HG03175 (cell line): ENCODE results near the gene PFDN1.

ENCODE experiments used
- ATAC-seq: cut with Tn5 transposase; IDR thresholded peaks from one replicate; pipeline ENCODE4 v1.9.1; 2021; ENCODE audit warnings: mild to moderate bottlenecking, moderate library complexity; ENCODE audit not compliant: unreplicated experiment

PFDN1 gene

GRCh38 chr5:140299056-140299455 lies 3.8 kb downstream of the PFDN1 start:
- no peak for ATAC-seq

GRCh38 chr5:140298183-140298601 lies 4.7 kb downstream of the PFDN1 start:
- ATAC-seq, result no peak

GRCh38 chr5:140297283-140297682 lies 5.6 kb downstream of the PFDN1 start:
- no peak for ATAC-seq

- ATAC-seq, result no peak
Observed at GRCh38 chr5:140296289-140296688, 6.6 kb downstream of the PFDN1 start.

- no peak for ATAC-seq
Observed at GRCh38 chr5:140295414-140295813, 7.5 kb downstream of the PFDN1 start.

- ATAC-seq, result no peak
Observed at GRCh38 chr5:140294753-140295152, 8.1 kb downstream of the PFDN1 start.

- ATAC-seq, result no peak
Observed at GRCh38 chr5:140293849-140294100, 9.1 kb downstream of the PFDN1 start.

- no peak for ATAC-seq
Observed at GRCh38 chr5:140293091-140293848, 9.6 kb downstream of the PFDN1 start.

GRCh38 chr5:140292212-140293036 lies 10.5 kb downstream of the PFDN1 start:
- ATAC-seq, result no peak

- ATAC-seq, result no peak
Observed at GRCh38 chr5:140287801-140288521, 14.9 kb downstream of the PFDN1 start.

GRCh38 chr5:140286424-140286823 lies 16.5 kb downstream of the PFDN1 start:
- no peak for ATAC-seq

- no peak for ATAC-seq
Observed at GRCh38 chr5:140284013-140284412, 18.9 kb downstream of the PFDN1 start.

- ATAC-seq, result no peak
Observed at GRCh38 chr5:140282266-140282665, 20.6 kb downstream of the PFDN1 start.

GRCh38 chr5:140275837-140276236 lies 27.1 kb downstream of the PFDN1 start:
- no peak for ATAC-seq

GRCh38 chr5:140273401-140273877 lies 29.5 kb downstream of the PFDN1 start:
- no peak for ATAC-seq

- ATAC-seq, result no peak
Observed at GRCh38 chr5:140270008-140270407, 32.9 kb downstream of the PFDN1 start.

- ATAC-seq, result no peak
Observed at GRCh38 chr5:140267559-140268018, 35.3 kb downstream of the PFDN1 start.

GRCh38 chr5:140267201-140267540 lies 35.7 kb downstream of the PFDN1 start:
- no peak for ATAC-seq

- no peak for ATAC-seq
Observed at GRCh38 chr5:140266471-140267200, 36.3 kb downstream of the PFDN1 start.

- ATAC-seq, result no peak
Observed at GRCh38 chr5:140265845-140266244, 37.1 kb downstream of the PFDN1 start.

GRCh38 chr5:140262839-140263238 lies 40.1 kb downstream of the PFDN1 start:
- ATAC-seq, result no peak
